ENCODE measurements around the gene PEF1.
A peak's percentile ranks its signal among the peaks of the same experiment; 100 is the strongest.

The PEF1 gene

GRCh38 chr1:31584869-31585735 lies 59.6 kb downstream of the PEF1 start:
- CTCF ChIA-PET: interaction anchor here (0.6 kb wide), 1 partner anchor 507 kb away, joined by 5 read pairs; no protein-coding TSS in a partner anchor
- TF ChIP-seq FOXA1 (IDR thresholded peaks at IDR 0.05): no peak
- TF ChIP-seq TARDBP (IDR thresholded peaks at IDR 0.05): no peak
- no peak for TF ChIP-seq SP1 (IDR thresholded peaks at IDR 0.05)
- DNase-seq (ENCODE audit: extremely low spot score): peak; percentile 6
- POLR2A ChIA-PET: no interaction called here

- peak; percentile 61 for DNase-seq (ENCODE audit: extremely low spot score)
- ChIA-PET POLR2A (no interaction called here), CTCF (interaction anchor here (0.6 kb wide), 1 partner anchor 506 kb away, joined by 5 read pairs; no protein-coding TSS in a partner anchor)
- TF ChIP-seq FOXM1 (IDR thresholded peaks at IDR 0.05; ENCODE audit: borderline replicate concordance) (no peak), ARNT (IDR thresholded peaks at IDR 0.05) (no peak), ELF4 (IDR thresholded peaks at IDR 0.05) (no peak), CTBP1 (IDR thresholded peaks at IDR 0.05; ENCODE audit: borderline replicate concordance) (no peak), BHLHE40 (IDR thresholded peaks at IDR 0.05; ENCODE audit: borderline replicate concordance) (no peak), SUZ12 (IDR thresholded peaks at IDR 0.05) (no peak), NFRKB (IDR thresholded peaks at IDR 0.05) (no peak), LEF1 (IDR thresholded peaks at IDR 0.05; ENCODE audit: borderline replicate concordance) (no peak), FOXK2 (IDR thresholded peaks at IDR 0.05) (no peak), FOXA1 (IDR thresholded peaks at IDR 0.05) (no peak), PKNOX1 (IDR thresholded peaks at IDR 0.05) (no peak), SP1 (IDR thresholded peaks at IDR 0.05) (no peak), TARDBP (IDR thresholded peaks at IDR 0.05) (no peak), L3MBTL2 (conservative IDR thresholded peaks at IDR 0.05) (no peak), HDGF (IDR thresholded peaks at IDR 0.05; ENCODE audit: borderline replicate concordance) (no peak), ZNF384 (IDR thresholded peaks at IDR 0.05) (no peak)
Observed at GRCh38 chr1:31583995-31584868, 60.4 kb downstream of the PEF1 start.

- TF ChIP-seq SP1 (IDR thresholded peaks at IDR 0.05) (no peak), TARDBP (IDR thresholded peaks at IDR 0.05) (no peak), FOXK2 (IDR thresholded peaks at IDR 0.05) (no peak), L3MBTL2 (conservative IDR thresholded peaks at IDR 0.05) (no peak), ELF4 (IDR thresholded peaks at IDR 0.05) (no peak), CTBP1 (IDR thresholded peaks at IDR 0.05; ENCODE audit: borderline replicate concordance) (no peak), BHLHE40 (IDR thresholded peaks at IDR 0.05; ENCODE audit: borderline replicate concordance) (no peak), SUZ12 (IDR thresholded peaks at IDR 0.05) (no peak), HDGF (IDR thresholded peaks at IDR 0.05; ENCODE audit: borderline replicate concordance) (no peak), PKNOX1 (IDR thresholded peaks at IDR 0.05) (no peak), FOXA1 (IDR thresholded peaks at IDR 0.05) (no peak), NFRKB (IDR thresholded peaks at IDR 0.05) (no peak), ZNF384 (IDR thresholded peaks at IDR 0.05) (no peak), LEF1 (IDR thresholded peaks at IDR 0.05; ENCODE audit: borderline replicate concordance) (no peak), FOXM1 (IDR thresholded peaks at IDR 0.05; ENCODE audit: borderline replicate concordance) (no peak), ARNT (IDR thresholded peaks at IDR 0.05) (no peak)
- CTCF ChIA-PET: no interaction called here
- POLR2A ChIA-PET: no interaction called here
Observed at GRCh38 chr1:31583082-31583994, 61.3 kb downstream of the PEF1 start.

GRCh38 chr1:31581821-31582810 lies 62.6 kb downstream of the PEF1 start:
- CTCF ChIA-PET: interaction anchor here (1.5 kb wide), 1 partner anchor 188 kb away, joined by 3 read pairs; no protein-coding TSS in a partner anchor
- POLR2A ChIA-PET: no interaction called here
- no peak for DNase-seq (ENCODE audit: extremely low spot score)
- TF ChIP-seq TARDBP (IDR thresholded peaks at IDR 0.05): no peak
- TF ChIP-seq ELF4 (IDR thresholded peaks at IDR 0.05): no peak
- TF ChIP-seq HDGF (IDR thresholded peaks at IDR 0.05; ENCODE audit: borderline replicate concordance): no peak
- TF ChIP-seq PKNOX1 (IDR thresholded peaks at IDR 0.05): no peak
- no peak for TF ChIP-seq SP1 (IDR thresholded peaks at IDR 0.05)
- no peak for TF ChIP-seq LEF1 (IDR thresholded peaks at IDR 0.05; ENCODE audit: borderline replicate concordance)
- no peak for TF ChIP-seq FOXK2 (IDR thresholded peaks at IDR 0.05)
- TF ChIP-seq FOXA1 (IDR thresholded peaks at IDR 0.05): no peak
- TF ChIP-seq ARNT (IDR thresholded peaks at IDR 0.05): no peak

More at GRCh38 chr1:31583082-31583994, 61.3 kb downstream of the PEF1 start:
- DNase-seq (ENCODE audit: extremely low spot score): peak; percentile 9
